WI38 (cell line): ENCODE results near the gene SOCS7.

Experiments
- H3K4me3 ChIP-seq: 2 replicates; pipeline ENCODE4 v1.5.1; 2011; ENCODE audit warnings: low read depth, mild to moderate bottlenecking, control low read depth, low read length
- TF ChIP-seq, protein P1 (sequence below): IDR thresholded peaks from 2 replicates; pipeline ENCODE4 v1.5.1; 2012; ENCODE audit warnings: low read depth, mild to moderate bottlenecking, control low read depth, low read length

The SOCS7 gene

DNA sequence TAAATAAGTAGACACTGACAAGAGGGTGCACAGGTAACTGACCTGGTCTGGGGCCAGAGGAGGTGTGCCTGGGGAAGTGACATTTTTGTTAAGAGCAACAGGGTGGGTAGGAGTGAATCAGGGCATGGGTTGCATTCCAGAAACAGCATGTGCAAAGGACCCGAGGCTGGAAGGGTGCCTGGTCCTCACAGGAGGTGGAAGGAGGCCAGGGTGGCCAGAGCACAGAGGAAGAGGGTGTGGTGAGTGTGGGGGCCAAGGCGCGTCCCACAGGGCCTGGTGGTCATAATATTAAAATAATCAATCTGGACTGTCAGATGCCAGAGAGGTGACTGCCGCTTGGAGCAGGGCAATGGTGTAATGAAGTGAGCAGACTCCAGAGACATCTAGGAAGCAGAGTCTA lies 90.9 kb downstream of the SOCS7 start:
- TF ChIP-seq, protein P1, sequence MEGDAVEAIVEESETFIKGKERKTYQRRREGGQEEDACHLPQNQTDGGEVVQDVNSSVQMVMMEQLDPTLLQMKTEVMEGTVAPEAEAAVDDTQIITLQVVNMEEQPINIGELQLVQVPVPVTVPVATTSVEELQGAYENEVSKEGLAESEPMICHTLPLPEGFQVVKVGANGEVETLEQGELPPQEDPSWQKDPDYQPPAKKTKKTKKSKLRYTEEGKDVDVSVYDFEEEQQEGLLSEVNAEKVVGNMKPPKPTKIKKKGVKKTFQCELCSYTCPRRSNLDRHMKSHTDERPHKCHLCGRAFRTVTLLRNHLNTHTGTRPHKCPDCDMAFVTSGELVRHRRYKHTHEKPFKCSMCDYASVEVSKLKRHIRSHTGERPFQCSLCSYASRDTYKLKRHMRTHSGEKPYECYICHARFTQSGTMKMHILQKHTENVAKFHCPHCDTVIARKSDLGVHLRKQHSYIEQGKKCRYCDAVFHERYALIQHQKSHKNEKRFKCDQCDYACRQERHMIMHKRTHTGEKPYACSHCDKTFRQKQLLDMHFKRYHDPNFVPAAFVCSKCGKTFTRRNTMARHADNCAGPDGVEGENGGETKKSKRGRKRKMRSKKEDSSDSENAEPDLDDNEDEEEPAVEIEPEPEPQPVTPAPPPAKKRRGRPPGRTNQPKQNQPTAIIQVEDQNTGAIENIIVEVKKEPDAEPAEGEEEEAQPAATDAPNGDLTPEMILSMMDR, result no peak
- no peak overlapping the region for H3K4me3 ChIP-seq

DNA sequence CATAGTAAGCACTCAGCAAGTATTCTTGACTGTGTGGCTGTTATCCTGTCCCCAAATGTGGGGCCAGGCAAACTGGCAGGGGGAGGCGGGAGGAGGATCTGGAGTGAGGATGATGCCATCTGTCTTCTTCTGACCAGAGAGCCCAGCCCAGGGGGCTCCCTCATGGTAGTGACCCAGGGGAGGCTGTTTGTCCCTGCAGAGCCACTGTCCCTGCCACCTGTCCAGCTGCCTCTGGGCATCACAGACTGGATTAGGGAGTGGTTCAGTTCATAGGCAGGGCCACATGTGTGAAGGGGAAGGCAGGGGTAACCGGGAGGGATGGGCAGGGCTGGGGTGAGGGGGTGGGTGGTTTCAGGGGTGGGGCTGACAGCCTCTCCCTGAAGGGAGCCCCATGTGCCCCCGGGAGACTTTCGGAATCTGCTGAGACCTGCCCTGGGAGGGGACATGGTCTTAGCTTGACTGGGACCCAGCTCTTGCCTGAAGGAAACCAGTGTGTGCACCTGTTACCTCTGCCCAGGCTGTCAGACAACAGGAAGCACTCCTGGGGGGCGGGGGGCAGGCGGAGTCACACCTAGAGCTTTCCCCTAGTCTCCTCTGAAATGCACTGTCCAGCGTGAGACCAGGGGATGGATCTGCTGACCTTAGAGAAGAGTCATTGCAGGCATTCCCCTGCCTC lies 91.8 kb downstream of the SOCS7 start:
- TF ChIP-seq, protein P1, result no peak
- no peak overlapping the region for H3K4me3 ChIP-seq

DNA sequence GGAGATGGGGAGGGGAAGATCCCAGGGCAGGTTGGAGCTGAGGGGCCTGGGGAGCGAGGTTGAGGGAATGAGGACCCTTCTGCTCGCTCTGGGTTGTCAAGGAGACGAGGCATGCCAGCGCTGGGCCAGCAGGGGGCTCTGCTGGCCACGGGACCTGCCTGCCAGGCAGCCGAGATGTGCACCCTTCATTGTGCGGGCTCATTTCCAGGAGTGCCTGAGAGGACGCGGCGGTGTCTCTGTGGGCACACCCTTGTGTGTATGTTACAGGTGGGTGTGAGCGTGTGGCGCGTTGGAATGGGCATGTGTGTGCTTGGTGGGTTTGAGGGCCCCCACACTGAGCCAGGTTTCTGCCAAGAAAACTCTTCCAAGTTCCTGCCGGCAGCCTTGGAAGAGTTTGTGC lies 92.5 kb downstream of the SOCS7 start:
- H3K4me3 ChIP-seq, result no peak overlapping the region
- TF ChIP-seq, protein P1, result peak; percentile 90

DNA sequence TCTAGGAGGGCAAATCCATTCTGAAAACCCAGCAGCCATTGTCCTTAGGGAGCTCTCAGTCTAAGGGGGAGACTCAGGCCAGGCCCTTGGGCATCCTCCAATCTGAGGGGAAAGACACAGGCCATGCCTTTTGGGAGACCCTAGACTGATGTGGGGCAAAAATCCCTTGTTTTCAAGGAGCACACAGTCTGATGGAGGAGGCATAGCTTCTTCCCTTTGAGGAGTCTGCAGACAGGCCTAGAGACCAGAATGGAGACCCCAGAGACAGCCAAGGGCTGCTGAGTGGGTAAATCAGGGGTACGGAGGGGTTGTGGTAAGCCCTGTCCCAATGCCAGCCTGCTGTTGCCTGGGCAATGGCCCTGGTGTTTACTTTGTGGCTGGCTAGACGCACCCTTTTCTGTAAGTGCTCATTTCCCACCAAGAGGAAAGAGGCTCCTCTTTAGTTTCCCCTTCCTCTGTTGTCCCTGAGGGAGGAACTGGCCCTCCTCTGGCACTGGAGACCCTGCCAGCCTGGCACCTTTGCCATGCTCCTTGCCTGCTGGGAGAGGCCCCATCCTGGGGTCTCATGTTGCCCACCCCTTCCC lies 96.0 kb downstream of the SOCS7 start:
- H3K4me3 ChIP-seq, result no peak overlapping the region
- TF ChIP-seq, protein P1, result no peak

DNA sequence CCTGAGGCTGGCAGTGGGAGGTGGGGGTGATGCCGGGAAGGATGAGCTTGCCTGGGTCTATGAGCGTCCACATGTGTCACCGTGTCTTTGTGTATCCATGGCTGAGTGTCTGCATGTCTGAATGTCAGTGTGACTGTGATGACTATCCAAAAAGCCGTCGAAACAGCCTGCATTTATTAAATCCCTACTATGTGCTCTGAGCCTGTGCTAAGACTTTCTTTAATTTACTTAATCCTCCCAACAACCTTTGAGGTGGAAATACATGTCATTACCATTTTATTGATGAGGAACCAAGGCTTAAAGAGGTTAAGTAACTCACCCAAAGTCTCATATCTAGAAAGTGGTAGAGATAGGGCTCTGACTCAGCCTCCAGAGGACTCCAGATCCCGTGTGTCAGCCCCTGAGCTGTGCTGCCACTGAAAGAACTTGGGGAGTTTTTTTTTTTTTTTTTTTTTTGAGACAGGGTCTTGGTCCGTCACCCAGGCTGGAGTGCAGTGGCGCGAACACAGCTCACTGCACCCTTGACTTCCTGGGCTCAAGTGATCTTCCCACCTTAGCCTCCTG lies 96.6 kb downstream of the SOCS7 start:
- TF ChIP-seq, protein P1, result no peak

DNA sequence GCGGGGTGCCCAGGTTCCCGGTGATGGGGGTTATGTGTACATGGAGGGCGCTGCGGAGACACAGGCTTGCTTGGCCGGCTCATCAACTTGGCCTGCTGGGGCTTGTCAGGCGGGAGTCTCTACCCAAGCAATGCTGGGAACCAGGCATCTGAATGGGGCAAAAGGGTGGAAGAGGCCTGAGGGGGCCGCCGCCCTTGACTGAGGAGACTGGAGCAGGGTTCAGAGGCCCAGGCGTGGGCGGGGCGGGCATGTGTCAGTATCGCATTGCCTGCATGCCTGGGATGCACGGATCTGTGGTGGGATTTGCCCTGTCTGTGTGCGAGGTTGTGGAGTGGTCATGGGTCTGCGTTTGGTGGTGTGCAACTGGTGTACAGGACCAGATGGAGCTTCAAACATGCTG lies 97.7 kb downstream of the SOCS7 start:
- H3K4me3 ChIP-seq, result no peak overlapping the region
- TF ChIP-seq, protein P1, result no peak

More for the DNA sequence above, 96.6 kb downstream of the SOCS7 start:
- no peak overlapping the region for H3K4me3 ChIP-seq

DNA sequence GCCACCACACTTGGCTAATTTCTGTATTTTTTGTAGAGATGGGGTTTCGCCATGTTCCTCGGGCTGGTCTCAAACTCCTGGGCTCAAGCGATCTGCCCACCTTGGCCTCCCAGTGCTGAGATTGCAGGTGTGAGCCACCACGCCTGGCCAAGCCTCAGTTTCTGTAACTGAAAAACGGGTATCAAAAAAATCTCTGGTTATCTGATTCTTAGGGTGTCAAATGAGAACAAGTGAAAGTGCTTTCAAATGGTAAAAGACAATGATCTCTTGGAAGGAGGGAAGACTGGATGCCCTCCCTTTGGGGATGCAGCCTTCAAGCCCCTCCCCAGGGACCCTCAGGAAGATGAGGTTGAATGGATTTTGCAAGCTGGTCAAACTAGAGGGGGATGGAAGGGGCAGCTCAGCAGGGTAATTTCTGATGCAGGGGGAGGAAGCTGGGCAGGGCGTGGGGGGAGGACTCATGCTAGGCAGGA lies 98.9 kb downstream of the SOCS7 start:
- TF ChIP-seq, protein P1, result no peak
- peak overlapping the region; percentile 67 for H3K4me3 ChIP-seq
